ENCODE data around the gene KCNN1.

KCNN1 gene

GRCh38 chr19:17953316-17953801, 13.5 kb upstream of the KCNN1 start:
- H4K20me1 ChIP-seq (ENCODE audit: insufficient read depth): no peaks in the 10 kb centered on the region
- no peak overlapping the region for H3K27ac ChIP-seq
- TF ChIP-seq CTCF (conservative IDR thresholded peaks at IDR 0.05; ENCODE audit: low read depth, low read length): no peak
- H3K9ac ChIP-seq: no peak overlapping the region
- peaks cover 41% of the 10 kb centered on the region for H3K4me1 ChIP-seq (ENCODE audit: low read depth, poor library complexity, severe bottlenecking)
- H3K4me3 ChIP-seq (IDR thresholded peaks at IDR 0.05; ENCODE audit: insufficient read depth, low read depth, low read length): no peak overlapping the region
- peaks cover 93% of the 10 kb centered on the region for H3K27me3 ChIP-seq (ENCODE audit: insufficient read depth, low read depth)
- H3K36me3 ChIP-seq (ENCODE audit: insufficient read depth): no peaks in the 10 kb centered on the region
- no peak overlapping the region for H3K4me2 ChIP-seq
- no peaks in the 10 kb centered on the region for H3K79me2 ChIP-seq (ENCODE audit: insufficient read depth, low read depth)
- no peak overlapping the region for H2AFZ ChIP-seq (ENCODE audit: low read depth)

- Histone ChIP-seq H3K27me3 (ENCODE audit: insufficient read depth, low read depth) (peaks cover 89% of the 10 kb centered on the region), H3K27ac (no peak overlapping the region), H3K79me2 (ENCODE audit: insufficient read depth, low read depth) (no peaks in the 10 kb centered on the region), H2AFZ (ENCODE audit: low read depth) (no peak overlapping the region), H3K9ac (no peak overlapping the region), H4K20me1 (ENCODE audit: insufficient read depth) (no peaks in the 10 kb centered on the region), H3K36me3 (ENCODE audit: insufficient read depth) (no peaks in the 10 kb centered on the region), H3K4me2 (no peak overlapping the region), H3K4me1 (ENCODE audit: low read depth, poor library complexity, severe bottlenecking) (peaks cover 38% of the 10 kb centered on the region), H3K4me3 (IDR thresholded peaks at IDR 0.05; ENCODE audit: insufficient read depth, low read depth, low read length) (no peak overlapping the region)
- no peak for TF ChIP-seq CTCF (conservative IDR thresholded peaks at IDR 0.05; ENCODE audit: low read depth, low read length)
Observed at GRCh38 chr19:17953869-17954268, 13.0 kb upstream of the KCNN1 start.

- Histone ChIP-seq H2AFZ (ENCODE audit: low read depth) (no peak overlapping the region), H3K79me2 (ENCODE audit: insufficient read depth, low read depth) (no peaks in the 10 kb centered on the region), H3K27ac (no peak overlapping the region), H3K4me1 (ENCODE audit: low read depth, poor library complexity, severe bottlenecking) (peaks cover 35% of the 10 kb centered on the region), H4K20me1 (ENCODE audit: insufficient read depth) (no peaks in the 10 kb centered on the region), H3K4me3 (IDR thresholded peaks at IDR 0.05; ENCODE audit: insufficient read depth, low read depth, low read length) (no peak overlapping the region), H3K9ac (no peak overlapping the region), H3K27me3 (ENCODE audit: insufficient read depth, low read depth) (peaks cover 87% of the 10 kb centered on the region), H3K36me3 (ENCODE audit: insufficient read depth) (no peaks in the 10 kb centered on the region), H3K4me2 (no peak overlapping the region)
- no peak for TF ChIP-seq CTCF (conservative IDR thresholded peaks at IDR 0.05; ENCODE audit: low read depth, low read length)
Observed at GRCh38 chr19:17954401-17954800, 12.5 kb upstream of the KCNN1 start.

GRCh38 chr19:17957149-17957849, 9.6 kb upstream of the KCNN1 start:
- H3K4me3 ChIP-seq (IDR thresholded peaks at IDR 0.05; ENCODE audit: insufficient read depth, low read depth, low read length): no peak overlapping the region
- no peak overlapping the region for H3K9ac ChIP-seq
- H3K36me3 ChIP-seq (ENCODE audit: insufficient read depth): no peaks in the 10 kb centered on the region
- peaks cover 75% of the 10 kb centered on the region for H3K27me3 ChIP-seq (ENCODE audit: insufficient read depth, low read depth)
- no peak overlapping the region for H3K27ac ChIP-seq
- H3K4me1 ChIP-seq (ENCODE audit: low read depth, poor library complexity, severe bottlenecking): peaks cover 7% of the 10 kb centered on the region
- H3K79me2 ChIP-seq (ENCODE audit: insufficient read depth, low read depth): no peaks in the 10 kb centered on the region
- no peaks in the 10 kb centered on the region for H4K20me1 ChIP-seq (ENCODE audit: insufficient read depth)
- TF ChIP-seq CTCF (conservative IDR thresholded peaks at IDR 0.05; ENCODE audit: low read depth, low read length): no peak
- no peak overlapping the region for H2AFZ ChIP-seq (ENCODE audit: low read depth)
- no peak overlapping the region for H3K4me2 ChIP-seq

All from KMS-11 (cell line).